Measurements from ENCODE around the gene TOP3B. TPM values are rescaled to one million over a fixed set of nuclear protein-coding genes. Genes with fewer than 3 reads are reported as not detected.

Gene TOP3B
- total and polyA plus RNA-seq, 2 donors, result 17.4 to 18.4 TPM

DNA sequence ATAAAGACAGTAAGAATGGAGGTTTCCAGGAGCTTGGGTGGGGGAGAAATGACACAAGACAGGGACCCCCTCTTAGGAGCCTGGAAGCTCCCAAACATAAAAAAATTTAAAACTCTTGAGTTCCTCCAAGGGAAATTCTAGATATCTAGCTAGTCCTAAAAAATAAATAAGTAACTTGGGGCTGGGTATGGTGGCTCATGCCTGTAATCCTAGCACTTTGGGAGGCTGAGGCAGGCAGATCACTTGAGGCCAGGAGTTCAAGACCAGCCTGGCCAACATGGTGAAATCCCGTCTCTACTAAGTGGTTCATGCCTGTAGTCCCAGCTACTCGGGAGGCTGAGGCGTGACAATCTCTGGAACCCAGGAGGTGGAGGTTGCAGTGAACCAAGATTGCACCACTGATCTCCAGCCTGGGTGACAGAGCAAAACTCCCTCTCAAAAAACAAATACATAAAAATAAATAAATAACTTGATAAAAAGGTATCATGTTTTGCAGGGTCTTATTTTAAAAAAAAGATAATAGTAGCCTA lies 20.0 kb upstream of the TOP3B start:
- Histone ChIP-seq H3K4me3 (ENCODE audit: low read length in 2 of 2) (no peak overlapping the region), H3K27ac (ENCODE audit: low read depth in 1 of 2, low read length in 1 of 2) (no peak overlapping the region), H3K27me3 (ENCODE audit: control insufficient read depth in 2 of 2, insufficient read depth in 1 of 2, low read length in 1 of 2) (peaks cover 0 to 9% of the 10 kb centered on the region in 2 donors), H3K36me3 (ENCODE audit: control insufficient read depth in 2 of 2, insufficient read depth in 2 of 2, low read length in 1 of 2) (no peaks in the 10 kb centered on the region), H3K9me3 (ENCODE audit: control insufficient read depth in 2 of 2, insufficient read depth in 1 of 2, low read length in 1 of 2) (no peaks in the 10 kb centered on the region), H3K4me1 (ENCODE audit: control insufficient read depth in 2 of 2, insufficient read depth in 2 of 2, low read length in 2 of 2) (no peaks in the 10 kb centered on the region)
- no peak for DNase-seq (ENCODE audit: low read depth in 6 of 9, low spot score in 9 of 9)
- WGBS, result 97% methylated on average over 3 of the region's 3 CpGs

- no peak overlapping the region for H3K27ac ChIP-seq (ENCODE audit: low read depth in 1 of 2, low read length in 1 of 2)
- 96% methylated on average over 2 of the region's 2 CpGs for WGBS
- DNase-seq (ENCODE audit: low read depth in 6 of 9, low spot score in 9 of 9), result no peak
- H3K9me3 ChIP-seq (ENCODE audit: control insufficient read depth in 2 of 2, insufficient read depth in 1 of 2, low read length in 1 of 2), result no peaks in the 10 kb centered on the region
- H3K4me3 ChIP-seq (ENCODE audit: low read length in 2 of 2), result no peak overlapping the region
- no peaks in the 10 kb centered on the region for H3K36me3 ChIP-seq (ENCODE audit: control insufficient read depth in 2 of 2, insufficient read depth in 2 of 2, low read length in 1 of 2)
- H3K4me1 ChIP-seq (ENCODE audit: control insufficient read depth in 2 of 2, insufficient read depth in 2 of 2, low read length in 2 of 2), result no peaks in the 10 kb centered on the region
- H3K27me3 ChIP-seq (ENCODE audit: control insufficient read depth in 2 of 2, insufficient read depth in 1 of 2, low read length in 1 of 2), result peaks cover 0 to 9% of the 10 kb centered on the region in 2 donors
Measured at GRCh38 chr22:22001664-22002525, 19.3 kb upstream of the TOP3B start.

GRCh38 chr22:21998595-21999247 lies 16.1 kb upstream of the TOP3B start:
- Histone ChIP-seq H3K4me3 (ENCODE audit: low read length in 2 of 2) (no peak overlapping the region), H3K27ac (ENCODE audit: low read depth in 1 of 2, low read length in 1 of 2) (no peak overlapping the region), H3K4me1 (ENCODE audit: control insufficient read depth in 2 of 2, insufficient read depth in 2 of 2, low read length in 2 of 2) (no peaks in the 10 kb centered on the region), H3K36me3 (ENCODE audit: control insufficient read depth in 2 of 2, insufficient read depth in 2 of 2, low read length in 1 of 2) (no peaks in the 10 kb centered on the region), H3K9me3 (ENCODE audit: control insufficient read depth in 2 of 2, insufficient read depth in 1 of 2, low read length in 1 of 2) (no peaks in the 10 kb centered on the region), H3K27me3 (ENCODE audit: control insufficient read depth in 2 of 2, insufficient read depth in 1 of 2, low read length in 1 of 2) (peaks cover 0 to 9% of the 10 kb centered on the region in 2 donors)
- WGBS, result 90% methylated on average over 7 of the region's 7 CpGs
- no peak for DNase-seq (ENCODE audit: low read depth in 6 of 9, low spot score in 9 of 9)

- H3K4me3 ChIP-seq (ENCODE audit: low read length in 2 of 2), result no peak overlapping the region
- no peak overlapping the region for H3K27ac ChIP-seq (ENCODE audit: low read depth in 1 of 2, low read length in 1 of 2)
- H3K4me1 ChIP-seq (ENCODE audit: control insufficient read depth in 2 of 2, insufficient read depth in 2 of 2, low read length in 2 of 2), result no peaks in the 10 kb centered on the region
- H3K36me3 ChIP-seq (ENCODE audit: control insufficient read depth in 2 of 2, insufficient read depth in 2 of 2, low read length in 1 of 2), result no peaks in the 10 kb centered on the region
- peaks cover 0 to 5% of the 10 kb centered on the region in 2 donors for H3K27me3 ChIP-seq (ENCODE audit: control insufficient read depth in 2 of 2, insufficient read depth in 1 of 2, low read length in 1 of 2)
- no peaks in the 10 kb centered on the region for H3K9me3 ChIP-seq (ENCODE audit: control insufficient read depth in 2 of 2, insufficient read depth in 1 of 2, low read length in 1 of 2)
- WGBS, result 96% methylated on average over 5 of the region's 5 CpGs
- DNase-seq (ENCODE audit: low read depth in 6 of 9, low spot score in 9 of 9), result no peak
Measured at GRCh38 chr22:21996175-21996720, 13.7 kb upstream of the TOP3B start.

DNA sequence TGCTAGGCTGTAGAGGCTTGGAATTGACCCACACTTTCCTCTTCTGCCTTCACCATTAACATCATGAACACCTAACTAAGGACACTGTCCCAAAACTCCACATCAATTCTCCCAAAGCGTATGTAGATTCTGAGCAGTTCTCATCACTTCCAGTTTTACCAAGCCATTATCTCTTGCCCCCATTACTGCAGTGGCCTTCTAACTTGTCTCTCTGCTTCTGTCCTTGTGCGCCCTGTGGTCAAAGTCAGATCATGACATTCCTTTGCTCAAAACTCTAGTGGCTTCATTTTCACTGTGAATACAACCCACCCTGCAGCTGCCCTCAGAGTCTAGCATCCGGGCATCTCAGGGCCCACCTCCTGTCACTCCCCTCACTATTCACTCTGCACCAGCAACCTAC lies 13.1 kb upstream of the TOP3B start:
- Histone ChIP-seq H3K36me3 (ENCODE audit: control insufficient read depth in 2 of 2, insufficient read depth in 2 of 2, low read length in 1 of 2) (no peaks in the 10 kb centered on the region), H3K4me3 (ENCODE audit: low read length in 2 of 2) (no peak overlapping the region), H3K27ac (ENCODE audit: low read depth in 1 of 2, low read length in 1 of 2) (no peak overlapping the region), H3K27me3 (ENCODE audit: control insufficient read depth in 2 of 2, insufficient read depth in 1 of 2, low read length in 1 of 2) (peaks cover 0 to 3% of the 10 kb centered on the region in 2 donors), H3K9me3 (ENCODE audit: control insufficient read depth in 2 of 2, insufficient read depth in 1 of 2, low read length in 1 of 2) (no peaks in the 10 kb centered on the region), H3K4me1 (ENCODE audit: control insufficient read depth in 2 of 2, insufficient read depth in 2 of 2, low read length in 2 of 2) (no peaks in the 10 kb centered on the region)
- 97% methylated on average over 3 of the region's 3 CpGs for WGBS
- no peak for DNase-seq (ENCODE audit: low read depth in 6 of 9, low spot score in 9 of 9)

DNA sequence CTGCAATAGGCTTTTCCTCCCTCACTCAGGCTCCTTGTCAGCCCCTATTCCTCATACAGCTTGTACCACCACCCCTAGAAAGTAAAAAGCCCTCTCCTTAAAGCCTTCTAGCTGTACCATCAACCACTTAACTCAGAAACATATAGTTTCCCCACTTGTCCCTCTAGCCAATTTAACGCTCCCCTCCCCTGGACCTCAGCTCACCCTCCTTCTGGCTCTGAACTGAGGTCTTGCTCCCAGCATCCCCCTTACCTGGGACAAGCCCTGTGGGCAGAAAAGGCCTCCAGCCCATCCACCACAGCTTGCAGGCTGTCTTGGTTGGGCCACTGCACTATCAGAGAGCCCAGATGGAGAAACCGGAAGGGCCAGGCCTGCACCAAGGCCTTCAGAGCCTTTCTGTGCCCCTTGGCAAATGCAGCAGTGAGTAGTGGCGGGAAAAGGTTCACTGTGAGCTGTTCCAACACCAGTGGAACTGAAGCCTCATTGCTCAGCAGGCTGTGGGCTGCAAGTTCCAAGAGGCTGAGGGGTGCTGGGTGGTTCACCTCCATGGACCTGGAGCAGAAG lies 12.4 kb upstream of the TOP3B start:
- Histone ChIP-seq H3K27ac (ENCODE audit: low read depth in 1 of 2, low read length in 1 of 2) (no peak overlapping the region), H3K27me3 (ENCODE audit: control insufficient read depth in 2 of 2, insufficient read depth in 1 of 2, low read length in 1 of 2) (peaks cover 0 to under 1% of the 10 kb centered on the region in 2 donors), H3K4me3 (ENCODE audit: low read length in 2 of 2) (no peak overlapping the region), H3K4me1 (ENCODE audit: control insufficient read depth in 2 of 2, insufficient read depth in 2 of 2, low read length in 2 of 2) (no peaks in the 10 kb centered on the region), H3K36me3 (ENCODE audit: control insufficient read depth in 2 of 2, insufficient read depth in 2 of 2, low read length in 1 of 2) (no peaks in the 10 kb centered on the region), H3K9me3 (ENCODE audit: control insufficient read depth in 2 of 2, insufficient read depth in 1 of 2, low read length in 1 of 2) (no peaks in the 10 kb centered on the region)
- DNase-seq (ENCODE audit: low read depth in 6 of 9, low spot score in 9 of 9), result no peak
- WGBS, result 96% methylated on average over 3 of the region's 3 CpGs

- no peak for DNase-seq (ENCODE audit: low read depth in 6 of 9, low spot score in 9 of 9)
- 91% methylated on average over 7 of the region's 7 CpGs for WGBS
- H3K27me3 ChIP-seq (ENCODE audit: control insufficient read depth in 2 of 2, insufficient read depth in 1 of 2, low read length in 1 of 2), result no peaks in the 10 kb centered on the region
- H3K36me3 ChIP-seq (ENCODE audit: control insufficient read depth in 2 of 2, insufficient read depth in 2 of 2, low read length in 1 of 2), result no peaks in the 10 kb centered on the region
- H3K9me3 ChIP-seq (ENCODE audit: control insufficient read depth in 2 of 2, insufficient read depth in 1 of 2, low read length in 1 of 2), result no peaks in the 10 kb centered on the region
- H3K4me1 ChIP-seq (ENCODE audit: control insufficient read depth in 2 of 2, insufficient read depth in 2 of 2, low read length in 2 of 2), result no peaks in the 10 kb centered on the region
- H3K4me3 ChIP-seq (ENCODE audit: low read length in 2 of 2), result no peak overlapping the region
- H3K27ac ChIP-seq (ENCODE audit: low read depth in 1 of 2, low read length in 1 of 2), result no peak overlapping the region
Measured at GRCh38 chr22:21992593-21993237, 10.1 kb upstream of the TOP3B start.

DNA sequence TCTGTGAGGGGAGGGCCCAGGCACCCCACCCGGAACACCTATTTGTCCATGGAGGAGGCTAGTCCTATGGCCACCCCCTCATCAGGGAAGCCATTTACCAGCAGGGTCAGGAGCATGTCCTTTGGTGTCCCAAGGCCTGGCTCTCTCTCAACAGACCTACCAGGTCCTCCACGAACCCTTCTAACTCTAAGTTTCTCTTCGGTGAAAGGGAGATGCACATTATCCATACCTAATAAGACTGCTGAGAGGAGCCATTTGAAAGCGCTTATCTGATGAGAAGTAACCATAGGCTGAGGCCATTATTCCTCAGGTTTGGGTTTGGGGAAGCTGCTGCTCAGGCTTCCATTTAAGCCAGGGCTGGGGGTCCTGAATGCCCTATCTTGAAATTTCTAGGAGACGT lies 9.2 kb upstream of the TOP3B start:
- no peak overlapping the region for H3K4me3 ChIP-seq (ENCODE audit: low read length in 2 of 2)
- no peaks in the 10 kb centered on the region for H3K4me1 ChIP-seq (ENCODE audit: control insufficient read depth in 2 of 2, insufficient read depth in 2 of 2, low read length in 2 of 2)
- H3K27me3 ChIP-seq (ENCODE audit: control insufficient read depth in 2 of 2, insufficient read depth in 1 of 2, low read length in 1 of 2), result no peaks in the 10 kb centered on the region
- no peaks in the 10 kb centered on the region for H3K9me3 ChIP-seq (ENCODE audit: control insufficient read depth in 2 of 2, insufficient read depth in 1 of 2, low read length in 1 of 2)
- H3K36me3 ChIP-seq (ENCODE audit: control insufficient read depth in 2 of 2, insufficient read depth in 2 of 2, low read length in 1 of 2), result no peaks in the 10 kb centered on the region
- no peak overlapping the region for H3K27ac ChIP-seq (ENCODE audit: low read depth in 1 of 2, low read length in 1 of 2)
- DNase-seq (ENCODE audit: low read depth in 6 of 9, low spot score in 9 of 9), result no peak
- 97% methylated on average over 5 of the region's 5 CpGs for WGBS
